ENCODE results near the gene SPAAR. TPM values are rescaled to one million over a fixed set of nuclear protein-coding genes. Genes with fewer than 3 reads are reported as not detected.

Gene SPAAR
- total RNA-seq, 1 donor from 2014 or later, result not detected

GRCh38 chr9:35948451-35948850 lies 39.2 kb downstream of the SPAAR start:
- DNase-seq (ENCODE audit: low read depth), result no peak

GRCh38 chr9:35948901-35949318 lies 39.6 kb downstream of the SPAAR start:
- peak; percentile 33 for DNase-seq (ENCODE audit: low read depth)

- DNase-seq (ENCODE audit: low read depth), result peak; percentile 48
These were observed 42.4 kb downstream of the SPAAR start for GRCh38 chr9:35951736-35952135.

GRCh38 chr9:35952526-35953191 lies 43.4 kb downstream of the SPAAR start:
- DNase-seq (ENCODE audit: low read depth), result no peak

- DNase-seq (ENCODE audit: low read depth), result peak; percentile 85
These were observed 45.8 kb downstream of the SPAAR start for GRCh38 chr9:35954942-35955546.

- DNase-seq (ENCODE audit: low read depth), result no peak
These were observed 47.4 kb downstream of the SPAAR start for GRCh38 chr9:35956651-35957050.

- DNase-seq (ENCODE audit: low read depth), result peak; percentile 86
These were observed 49.0 kb downstream of the SPAAR start, which contains the start of gene OR2S2 for GRCh38 chr9:35958104-35958837. Gene OR2S2 (minus strand): TSS chr9:35958154. CDS start chr9:35958098, 56 bp downstream.

- DNase-seq (ENCODE audit: low read depth), result no peak
These were observed 50.9 kb downstream of the SPAAR start for GRCh38 chr9:35960039-35960655.

Other genes starting within 250 kb of the SPAAR start
- 0.25 and 9.9 TPM in 2 replicates for gene ARHGEF39, start 244.3 kb upstream of the SPAAR start, total RNA-seq
- gene CA9, start 235.6 kb upstream of the SPAAR start, total RNA-seq, result 6.8 and 6.9 TPM in 2 replicates
- gene TPM2, start 219.6 kb upstream of the SPAAR start, total RNA-seq, result 51.4 and 124 TPM in 2 replicates
- gene TLN1, start 177.3 kb upstream of the SPAAR start, total RNA-seq, result 266 and 772 TPM in 2 replicates
- 57.8 and 152 TPM in 2 replicates for gene CREB3, start 176.8 kb upstream of the SPAAR start, total RNA-seq
- 14.9 and 46.9 TPM in 2 replicates for gene GBA2, start 160.3 kb upstream of the SPAAR start, total RNA-seq
- 13.7 and 24.3 TPM in 2 replicates for gene RGP1, start 160.2 kb upstream of the SPAAR start, total RNA-seq
- gene MSMP, start 155.2 kb upstream of the SPAAR start, total RNA-seq, result not detected in 2 replicates
- gene NPR2, start 117.9 kb upstream of the SPAAR start, total RNA-seq, result 13.9 and 35.6 TPM in 2 replicates
- gene SPAG8, start 97.2 kb upstream of the SPAAR start, total RNA-seq, result 0.80 TPM in 1 of 2 replicates, not detected in the other
- 12.7 and 25.7 TPM in 2 replicates for gene HINT2, start 94.4 kb upstream of the SPAAR start, total RNA-seq
- not detected in 2 replicates for gene FAM221B, start 80.8 kb upstream of the SPAAR start, total RNA-seq
- gene TMEM8B, start 80.3 kb upstream of the SPAAR start, total RNA-seq, result 0.69 and 9.4 TPM in 2 replicates
- not detected in 2 replicates for gene OR13J1, start 39.1 kb upstream of the SPAAR start, total RNA-seq
- 0.45 TPM in 1 of 2 replicates, not detected in the other for gene HRCT1, start 3.3 kb upstream of the SPAAR start, total RNA-seq
- not detected in 2 replicates for gene OR2S2, start 48.7 kb downstream of the SPAAR start, total RNA-seq
- gene RECK, start 127.4 kb downstream of the SPAAR start, total RNA-seq, result 9.6 and 11.6 TPM in 2 replicates
- gene GLIPR2, start 227.2 kb downstream of the SPAAR start, total RNA-seq, result 33.5 and 73.1 TPM in 2 replicates

All from renal cortical epithelial cell (primary cell).